HepG2 (cell line): ENCODE measurements around the gene IFIT3. TPM values are rescaled to one million over a fixed set of nuclear protein-coding genes. Genes with fewer than 3 reads are reported as not detected.

Experiments used
- ARID5B ChIP-seq: IDR thresholded peaks from 2 replicates; pipeline ENCODE4 v1.4.0; 2020; ENCODE audit warnings: mild to moderate bottlenecking, missing genetic modification reagents
- CBFB ChIP-seq: sonication (generic); formaldehyde crosslinking; IDR thresholded peaks from 2 replicates; pipeline ENCODE4 v1.4.0; 2020; ENCODE audit warnings: missing genetic modification reagents
- EHMT2 ChIP-seq: fragments of 200-600 bp; sonication (generic); IDR thresholded peaks from 2 replicates; pipeline ENCODE4 v1.7.0; 2017; ENCODE audit warnings: antibody characterized with exemption, low read depth, low read length, borderline replicate concordance
- ELF1 ChIP-seq: sonication (generic); formaldehyde crosslinking; IDR thresholded peaks from 2 replicates; pipeline ENCODE4 v1.4.0; 2020; ENCODE audit warnings: missing genetic modification reagents
- FOXO1 ChIP-seq: sonication (generic); formaldehyde crosslinking; IDR thresholded peaks from 2 replicates; pipeline ENCODE4 v1.4.0; 2020; ENCODE audit warnings: missing genetic modification reagents
- HBP1 ChIP-seq: IDR thresholded peaks from 2 replicates; pipeline ENCODE4 v1.6.1; 2016; ENCODE audit warnings: low read depth, control low read depth
- HDAC1 ChIP-seq: sonication (generic); formaldehyde crosslinking; IDR thresholded peaks from 2 replicates; pipeline ENCODE4 v1.5.1; 2020; ENCODE audit warnings: mild to moderate bottlenecking, missing genetic modification reagents
- HNF4G ChIP-seq, 2 experiments: sonication (generic) in 1 of 2; formaldehyde crosslinking in 1 of 2; IDR thresholded peaks; 2 replicates each; pipeline versions ENCODE4 v1.4.0 to v1.6.1; 2011 to 2020; ENCODE audit warnings: borderline replicate concordance in 2 of 2, low read depth in 2 of 2, mild to moderate bottlenecking in 2 of 2, low read length in 1 of 2, missing genetic modification reagents in 1 of 2, moderate library complexity in 1 of 2
- MAX ChIP-seq: IDR thresholded peaks from 2 replicates; pipeline ENCODE4 v1.6.1; 2012; ENCODE audit warnings: inconsistent platforms
- SALL2 ChIP-seq: sonication (generic); formaldehyde crosslinking; IDR thresholded peaks from 2 replicates; pipeline ENCODE4 v1.8.1; 2023; ENCODE audit warnings: mild to moderate bottlenecking, missing genetic modification reagents, inconsistent platforms
- SMAD3 ChIP-seq: sonication (generic); formaldehyde crosslinking; IDR thresholded peaks from 2 replicates; pipeline ENCODE4 v1.4.0; 2020; ENCODE audit warnings: missing genetic modification reagents
- ZNF3 ChIP-seq: IDR thresholded peaks from 2 replicates; pipeline ENCODE4 v1.7.0; 2017; ENCODE audit warnings: inconsistent platforms
- ZNF598 ChIP-seq: sonication (generic); formaldehyde crosslinking; IDR thresholded peaks from 2 replicates; pipeline ENCODE4 v1.5.1; 2020; ENCODE audit warnings: mild to moderate bottlenecking, missing genetic modification reagents, borderline replicate concordance
- polyA plus RNA-seq, 8 experiments: library from polyadenylated mRNA; depleted of rRNA in 3 of 8; stranded (reverse) in 7 of 8; unstranded in 1 of 8; fragments of >200 nt; fragmentation: Illumina TruSeq in 4 of 8; extraction: Trizol in 4 of 8; gene quantifications; 2 replicates each; pipeline versions ENCODE4 v1.2.1 to v1.2.3, GENCODE V29; 2011 to 2016; ENCODE audit warnings: low read depth in 4 of 8, missing spikeins in 1 of 8, mixed read lengths in 1 of 8; ENCODE audit not compliant: insufficient read depth in 1 of 8
- total RNA-seq, 5 experiments: library from RNA; depleted of rRNA; stranded (reverse); fragments of >200 nt; fragmentation: Illumina TruSeq; extraction: Trizol; gene quantifications; 2 replicates each; pipeline ENCODE4 v1.2.3, GENCODE V29; 2016; ENCODE audit warnings: low read depth in 1 of 5
- TF ChIP-seq, protein P1 (sequence below): sonication (generic); formaldehyde crosslinking; IDR thresholded peaks from 2 replicates; pipeline ENCODE4 v1.4.0; 2020; ENCODE audit warnings: missing genetic modification reagents, borderline replicate concordance
- TF ChIP-seq, protein P2 (sequence below): sonication (generic); formaldehyde crosslinking; conservative IDR thresholded peaks from 2 replicates; pipeline ENCODE4 v1.4.0; 2020; ENCODE audit warnings: mild to moderate bottlenecking, missing genetic modification reagents, moderate library complexity
- TF ChIP-seq, protein P3 (sequence below): sonication (generic); formaldehyde crosslinking; conservative IDR thresholded peaks from 2 replicates; pipeline ENCODE4 v1.4.0; 2020; ENCODE audit warnings: missing genetic modification reagents

The IFIT3 gene
- total and polyA plus RNA-seq, 2 of the 13 experiments (the other 11 are each of a cell fraction or from before 2014, with no cell fraction given), result 0.48 to 3.1 TPM

DNA sequence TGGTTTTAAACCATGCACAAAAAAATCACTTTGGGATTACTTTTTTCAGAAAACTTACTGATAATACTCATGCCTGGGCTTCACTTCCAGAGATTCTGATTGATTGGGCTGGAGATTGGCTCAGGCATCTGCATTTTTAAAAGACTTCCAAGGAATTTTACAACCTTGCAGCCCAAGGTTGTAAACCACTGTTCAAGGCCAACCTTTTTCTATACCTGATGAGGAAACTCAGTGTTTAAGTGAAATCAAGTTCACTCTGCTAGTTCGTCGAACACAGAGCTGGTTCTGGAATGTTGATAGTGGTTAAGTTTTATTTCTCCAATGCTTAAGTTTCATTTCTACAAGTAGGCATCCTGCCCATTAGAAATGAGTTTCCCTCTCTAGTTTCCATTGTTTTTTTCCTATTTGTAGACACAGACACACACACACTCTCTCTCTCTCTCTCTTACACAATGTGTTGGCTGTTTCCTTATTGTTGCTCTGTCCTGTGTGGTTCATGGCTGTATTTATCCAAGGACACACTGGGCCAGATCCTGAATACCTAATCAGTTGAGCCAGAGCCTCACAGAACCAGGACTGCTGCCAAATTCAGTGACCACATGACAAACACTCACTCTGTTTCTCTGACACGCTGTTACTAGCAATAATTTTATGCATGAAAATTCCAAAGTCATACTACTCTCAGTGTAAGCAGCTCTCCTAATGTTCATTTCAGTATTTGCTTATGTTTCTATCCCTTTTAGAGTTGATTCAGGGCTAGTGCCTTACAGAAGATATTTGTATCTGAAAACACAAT is 46.3 kb downstream of the IFIT3 start (continued):
- TF ChIP-seq HBP1 (peak; percentile 64; the same call in 1 of the 2 replicates), FOXO1 (peak; percentile 95), MAX (peak; percentile 61), EHMT2 (peak; percentile 56; the same call in 1 of the 2 replicates), ELF1 (CRISPR knock-in tag) (peak; percentile 49), SMAD3 (CRISPR knock-in tag) (no peak), ZNF598 (CRISPR knock-in tag) (no peak), ZNF3 (CRISPR knock-in tag) (no peak; the same call in 1 of the 2 replicates), ARID5B (peak; percentile 97), SALL2 (CRISPR knock-in tag) (no peak), CBFB (CRISPR knock-in tag) (0 out of 2 replicates have a peak, but pooled peaks have one; percentile 50), HDAC1 (peak; percentile 73), HNF4G (IDR thresholded peaks at IDR 0.05; ENCODE audit: borderline replicate concordance, low read depth, low read length) (peak; percentile 61; the same call in 1 of the 2 replicates), HNF4G (CRISPR knock-in tag; IDR thresholded peaks at IDR 0.05; ENCODE audit: borderline replicate concordance, low read depth) (0 out of 2 replicates have a peak, but pooled peaks have one; percentile 36)
- TF ChIP-seq, protein P1, sequence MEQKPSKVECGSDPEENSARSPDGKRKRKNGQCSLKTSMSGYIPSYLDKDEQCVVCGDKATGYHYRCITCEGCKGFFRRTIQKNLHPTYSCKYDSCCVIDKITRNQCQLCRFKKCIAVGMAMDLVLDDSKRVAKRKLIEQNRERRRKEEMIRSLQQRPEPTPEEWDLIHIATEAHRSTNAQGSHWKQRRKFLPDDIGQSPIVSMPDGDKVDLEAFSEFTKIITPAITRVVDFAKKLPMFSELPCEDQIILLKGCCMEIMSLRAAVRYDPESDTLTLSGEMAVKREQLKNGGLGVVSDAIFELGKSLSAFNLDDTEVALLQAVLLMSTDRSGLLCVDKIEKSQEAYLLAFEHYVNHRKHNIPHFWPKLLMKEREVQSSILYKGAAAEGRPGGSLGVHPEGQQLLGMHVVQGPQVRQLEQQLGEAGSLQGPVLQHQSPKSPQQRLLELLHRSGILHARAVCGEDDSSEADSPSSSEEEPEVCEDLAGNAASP (CRISPR knock-in tag), result peak; percentile 47; the same call in 1 of the 2 replicates
- TF ChIP-seq, protein P2, sequence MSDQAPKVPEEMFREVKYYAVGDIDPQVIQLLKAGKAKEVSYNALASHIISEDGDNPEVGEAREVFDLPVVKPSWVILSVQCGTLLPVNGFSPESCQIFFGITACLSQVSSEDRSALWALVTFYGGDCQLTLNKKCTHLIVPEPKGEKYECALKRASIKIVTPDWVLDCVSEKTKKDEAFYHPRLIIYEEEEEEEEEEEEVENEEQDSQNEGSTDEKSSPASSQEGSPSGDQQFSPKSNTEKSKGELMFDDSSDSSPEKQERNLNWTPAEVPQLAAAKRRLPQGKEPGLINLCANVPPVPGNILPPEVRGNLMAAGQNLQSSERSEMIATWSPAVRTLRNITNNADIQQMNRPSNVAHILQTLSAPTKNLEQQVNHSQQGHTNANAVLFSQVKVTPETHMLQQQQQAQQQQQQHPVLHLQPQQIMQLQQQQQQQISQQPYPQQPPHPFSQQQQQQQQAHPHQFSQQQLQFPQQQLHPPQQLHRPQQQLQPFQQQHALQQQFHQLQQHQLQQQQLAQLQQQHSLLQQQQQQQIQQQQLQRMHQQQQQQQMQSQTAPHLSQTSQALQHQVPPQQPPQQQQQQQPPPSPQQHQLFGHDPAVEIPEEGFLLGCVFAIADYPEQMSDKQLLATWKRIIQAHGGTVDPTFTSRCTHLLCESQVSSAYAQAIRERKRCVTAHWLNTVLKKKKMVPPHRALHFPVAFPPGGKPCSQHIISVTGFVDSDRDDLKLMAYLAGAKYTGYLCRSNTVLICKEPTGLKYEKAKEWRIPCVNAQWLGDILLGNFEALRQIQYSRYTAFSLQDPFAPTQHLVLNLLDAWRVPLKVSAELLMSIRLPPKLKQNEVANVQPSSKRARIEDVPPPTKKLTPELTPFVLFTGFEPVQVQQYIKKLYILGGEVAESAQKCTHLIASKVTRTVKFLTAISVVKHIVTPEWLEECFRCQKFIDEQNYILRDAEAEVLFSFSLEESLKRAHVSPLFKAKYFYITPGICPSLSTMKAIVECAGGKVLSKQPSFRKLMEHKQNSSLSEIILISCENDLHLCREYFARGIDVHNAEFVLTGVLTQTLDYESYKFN (CRISPR knock-in tag), result peak; percentile 76
- TF ChIP-seq, protein P3, sequence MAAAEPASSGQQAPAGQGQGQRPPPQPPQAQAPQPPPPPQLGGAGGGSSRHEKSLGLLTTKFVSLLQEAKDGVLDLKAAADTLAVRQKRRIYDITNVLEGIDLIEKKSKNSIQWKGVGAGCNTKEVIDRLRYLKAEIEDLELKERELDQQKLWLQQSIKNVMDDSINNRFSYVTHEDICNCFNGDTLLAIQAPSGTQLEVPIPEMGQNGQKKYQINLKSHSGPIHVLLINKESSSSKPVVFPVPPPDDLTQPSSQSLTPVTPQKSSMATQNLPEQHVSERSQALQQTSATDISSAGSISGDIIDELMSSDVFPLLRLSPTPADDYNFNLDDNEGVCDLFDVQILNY (CRISPR knock-in tag), result no peak
